Tibial artery (tissue), 4 donors: ENCODE data around the gene TCF20.

Experiments
- DNase-seq, 2 donors: peaks; one replicate each; pipeline ENCODE4 v3.0.0-alpha.2; 2019
- H3K27ac ChIP-seq, 2 donors: fragments of 200-600 bp; sonication (generic) in 1 of 2; 1 replicate in 1 of 2; 2 replicates in 1 of 2; pipeline ENCODE4 v1.5.1; 2018 to 2019; ENCODE audit warnings: mild to moderate bottlenecking in 1 of 2
- H3K27me3 ChIP-seq, 2 donors: fragments of 200-600 bp; sonication (generic) in 1 of 2; one replicate each; pipeline versions ENCODE4 v1.5.1 to v1.6.0; 2016 to 2019
- H3K36me3 ChIP-seq, 3 donors: fragments of 200-600 bp; sonication (generic) in 2 of 3; one replicate each; pipeline ENCODE4 v1.5.1; 2016 to 2019; ENCODE audit warnings: mild to moderate bottlenecking in 2 of 3
- H3K4me1 ChIP-seq, 4 donors: fragments of 200-600 bp; sonication (generic) in 2 of 4; 1 replicate in 3 of 4; 2 replicates in 1 of 4; pipeline ENCODE4 v1.5.1; 2016 to 2019
- H3K4me3 ChIP-seq, 2 donors: fragments of 200-600 bp; sonication (generic) in 1 of 2; 1 replicate in 1 of 2; 2 replicates in 1 of 2; pipeline ENCODE4 v1.5.1; 2018 to 2019; ENCODE audit warnings: mild to moderate bottlenecking in 2 of 2
- H3K9me3 ChIP-seq, 3 donors: fragments of 200-600 bp; sonication (generic) in 1 of 3; one replicate each; pipeline ENCODE4 v1.5.1; 2016 to 2019
- intact Hi-C: fragments of 100-400 bp; cut with DNase I; formaldehyde crosslinking; loops from one replicate; pipeline ENCODE4 v1.15.0; 2023; ENCODE audit warnings: low total_unique reads
- TF ChIP-seq, protein P1 (sequence below), 2 experiments: fragments of 200-600 bp in 1 of 2; fragments of 450-650 bp in 1 of 2; IDR thresholded peaks; one replicate each; pipeline ENCODE4 v1.5.1; 2017 to 2019; ENCODE audit warnings: antibody characterized with exemption in 2 of 2, mild to moderate bottlenecking in 1 of 2, moderate library complexity in 1 of 2

TCF20 gene

DNA sequence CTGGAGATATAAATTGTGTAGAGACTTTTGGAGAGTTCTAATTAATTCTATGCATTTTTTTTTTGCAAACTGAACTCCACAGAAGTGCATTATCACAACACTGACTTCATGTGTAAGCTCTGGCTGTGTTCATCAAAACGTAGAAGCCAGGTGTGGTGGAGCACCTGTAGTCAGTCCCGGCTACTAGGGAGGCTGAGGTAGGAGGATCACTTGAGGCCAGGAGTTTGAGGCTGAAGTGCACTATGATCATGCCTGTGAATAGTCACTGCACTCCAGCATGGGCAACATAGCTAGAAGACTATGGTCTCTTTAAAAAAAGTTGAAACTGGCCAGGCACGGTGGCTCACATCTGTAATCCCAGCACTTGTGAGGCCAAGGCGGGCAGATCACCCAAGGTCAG, 20.6 kb downstream of the TCF20 start:
- TF ChIP-seq, protein P1, sequence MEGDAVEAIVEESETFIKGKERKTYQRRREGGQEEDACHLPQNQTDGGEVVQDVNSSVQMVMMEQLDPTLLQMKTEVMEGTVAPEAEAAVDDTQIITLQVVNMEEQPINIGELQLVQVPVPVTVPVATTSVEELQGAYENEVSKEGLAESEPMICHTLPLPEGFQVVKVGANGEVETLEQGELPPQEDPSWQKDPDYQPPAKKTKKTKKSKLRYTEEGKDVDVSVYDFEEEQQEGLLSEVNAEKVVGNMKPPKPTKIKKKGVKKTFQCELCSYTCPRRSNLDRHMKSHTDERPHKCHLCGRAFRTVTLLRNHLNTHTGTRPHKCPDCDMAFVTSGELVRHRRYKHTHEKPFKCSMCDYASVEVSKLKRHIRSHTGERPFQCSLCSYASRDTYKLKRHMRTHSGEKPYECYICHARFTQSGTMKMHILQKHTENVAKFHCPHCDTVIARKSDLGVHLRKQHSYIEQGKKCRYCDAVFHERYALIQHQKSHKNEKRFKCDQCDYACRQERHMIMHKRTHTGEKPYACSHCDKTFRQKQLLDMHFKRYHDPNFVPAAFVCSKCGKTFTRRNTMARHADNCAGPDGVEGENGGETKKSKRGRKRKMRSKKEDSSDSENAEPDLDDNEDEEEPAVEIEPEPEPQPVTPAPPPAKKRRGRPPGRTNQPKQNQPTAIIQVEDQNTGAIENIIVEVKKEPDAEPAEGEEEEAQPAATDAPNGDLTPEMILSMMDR (IDR thresholded peaks at IDR 0.05): no peak
- H3K27me3 ChIP-seq: no peaks in the 10 kb centered on the region
- intact Hi-C loops: no loop called here
- DNase-seq: no peak
- H3K4me1 ChIP-seq: no peaks in the 10 kb centered on the region
- H3K27ac ChIP-seq: no peak overlapping the region
- H3K9me3 ChIP-seq: no peaks in the 10 kb centered on the region
- H3K36me3 ChIP-seq: no peaks in the 10 kb centered on the region
- H3K4me3 ChIP-seq: no peak overlapping the region

GRCh38 chr22:42248995-42249394, 21.5 kb downstream of the TCF20 start:
- Histone ChIP-seq H3K4me1 (no peaks in the 10 kb centered on the region), H3K27me3 (no peaks in the 10 kb centered on the region), H3K4me3 (no peak overlapping the region), H3K27ac (no peak overlapping the region), H3K36me3 (no peaks in the 10 kb centered on the region), H3K9me3 (no peaks in the 10 kb centered on the region)
- no peak for DNase-seq
- intact Hi-C loops: no loop called here
- TF ChIP-seq, protein P1 (IDR thresholded peaks at IDR 0.05): no peak

- no peaks in the 10 kb centered on the region for H3K9me3 ChIP-seq
- H3K36me3 ChIP-seq: no peaks in the 10 kb centered on the region
- no peaks in the 10 kb centered on the region for H3K4me1 ChIP-seq
- no peak for DNase-seq
- no peaks in the 10 kb centered on the region for H3K27me3 ChIP-seq
- no peak overlapping the region for H3K27ac ChIP-seq
- TF ChIP-seq, protein P1 (IDR thresholded peaks at IDR 0.05): no peak
- H3K4me3 ChIP-seq: no peak overlapping the region
- intact Hi-C loops: no loop called here
These were observed 22.9 kb downstream of the TCF20 start for GRCh38 chr22:42247596-42247995.

DNA sequence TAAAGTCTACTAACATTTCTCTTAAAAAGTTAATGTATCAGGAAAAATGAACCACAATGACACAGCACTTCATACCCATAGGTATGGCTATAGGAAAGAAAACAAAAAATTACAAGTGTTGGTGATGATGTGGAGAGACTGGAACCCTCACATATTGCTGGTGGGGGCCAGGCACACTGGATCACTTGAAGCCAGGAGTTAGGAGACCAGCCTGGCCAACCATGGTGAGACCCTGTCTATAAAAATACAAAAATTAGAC, 26.7 kb downstream of the TCF20 start:
- H3K9me3 ChIP-seq: no peaks in the 10 kb centered on the region
- DNase-seq: no peak
- no peak overlapping the region for H3K27ac ChIP-seq
- no peaks in the 10 kb centered on the region for H3K4me1 ChIP-seq
- intact Hi-C loops: no loop called here
- TF ChIP-seq, protein P1 (IDR thresholded peaks at IDR 0.05): no peak
- H3K36me3 ChIP-seq: no peaks in the 10 kb centered on the region
- H3K27me3 ChIP-seq: no peaks in the 10 kb centered on the region
- no peak overlapping the region for H3K4me3 ChIP-seq

DNA sequence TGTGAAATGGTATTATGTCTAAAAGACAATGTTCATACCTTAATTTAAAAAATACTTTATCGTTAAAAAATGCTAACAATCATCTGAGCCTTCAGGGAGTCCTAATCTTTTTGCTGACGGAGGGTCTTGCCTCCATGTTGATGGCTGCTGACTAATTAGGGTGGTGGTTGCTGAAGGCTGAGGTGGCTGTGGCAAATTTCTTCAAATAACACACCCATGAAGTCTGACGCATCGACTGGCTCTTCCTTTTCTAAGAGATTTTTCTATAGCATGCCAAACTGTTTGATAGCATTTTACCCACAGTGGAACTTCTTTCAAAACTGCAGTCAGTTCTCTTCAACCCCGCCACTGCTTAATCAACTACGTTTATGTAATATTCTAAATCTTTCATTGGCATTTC, 33.6 kb downstream of the TCF20 start:
- DNase-seq: no peak
- Histone ChIP-seq H3K4me1 (no peaks in the 10 kb centered on the region), H3K27ac (no peak overlapping the region), H3K9me3 (peaks cover 0 to 6% (median 0%) of the 10 kb centered on the region in 3 donors), H3K27me3 (no peaks in the 10 kb centered on the region), H3K4me3 (no peak overlapping the region), H3K36me3 (no peaks in the 10 kb centered on the region)
- TF ChIP-seq, protein P1 (IDR thresholded peaks at IDR 0.05): no peak
- intact Hi-C loops: no loop called here

GRCh38 chr22:42236268-42236667, 34.2 kb downstream of the TCF20 start:
- no peaks in the 10 kb centered on the region for H3K36me3 ChIP-seq
- DNase-seq: no peak
- no peaks in the 10 kb centered on the region for H3K4me1 ChIP-seq
- TF ChIP-seq, protein P1 (IDR thresholded peaks at IDR 0.05): no peak
- H3K9me3 ChIP-seq: peaks cover 0 to 6% (median 0%) of the 10 kb centered on the region in 3 donors
- intact Hi-C loops: no loop called here
- no peak overlapping the region for H3K27ac ChIP-seq
- no peak overlapping the region for H3K4me3 ChIP-seq
- no peaks in the 10 kb centered on the region for H3K27me3 ChIP-seq
